SH-SY5Y (cell line): ENCODE data around the gene CERCAM.

ENCODE experiments used
- GATA2 ChIP-seq: IDR thresholded peaks from 2 replicates; pipeline ENCODE4 v1.6.1; 2011; ENCODE audit warnings: mild to moderate bottlenecking, low read depth, low read length
- GATA3 ChIP-seq: IDR thresholded peaks from 2 replicates; pipeline ENCODE4 v1.6.1; 2011; ENCODE audit warnings: low read depth, mild to moderate bottlenecking, low read length, moderate library complexity

- no peak for TF ChIP-seq GATA2
- no peak for TF ChIP-seq GATA3
Measured at GRCh38 chr9:128421482-128421996, 882 bp downstream of the CERCAM start.
